Right cardiac atrium (tissue), 5 donors: ENCODE data around the gene CXCL17. TPM values are rescaled to one million over a fixed set of nuclear protein-coding genes. Genes with fewer than 3 reads are reported as not detected.
"Not testable (repeated sequence)": the region's sequence is repeated elsewhere in the genome, so short reads cannot be mapped to it uniquely, and the experiment has no call there.

Experiments
- ATAC-seq, 2 donors: fragments of 200-7000 bp; cut with Tn5 transposase; one replicate each; pipeline versions ENCODE4 v1.8.0 to v1.9.1; 2020; ENCODE audit warnings: moderate library complexity in 2 of 2, mild to moderate bottlenecking in 1 of 2
- DNase-seq, 3 donors: peaks; one replicate each; pipeline ENCODE4 v3.0.0-alpha.2; 2020
- H3K27ac ChIP-seq: one replicate; pipeline ENCODE4 v1.5.1; 2013; ENCODE audit warnings: mild to moderate bottlenecking, low read length, control low read depth, moderate library complexity
- H3K27me3 ChIP-seq: one replicate; pipeline ENCODE4 v1.6.1; 2013; ENCODE audit not compliant: control insufficient read depth, insufficient read depth
- H3K4me1 ChIP-seq: one replicate; pipeline ENCODE4 v1.6.1; 2013; ENCODE audit warnings: low read length; ENCODE audit not compliant: control insufficient read depth, insufficient read depth
- H3K4me3 ChIP-seq: one replicate; pipeline ENCODE4 v1.5.1; 2013; ENCODE audit warnings: low read length, control low read depth
- H3K9me3 ChIP-seq: one replicate; pipeline ENCODE4 v1.6.1; 2013; ENCODE audit warnings: low read length; ENCODE audit not compliant: control insufficient read depth
- WGBS: extraction: QIAGEN DNeasy Blood & Tissue Kit; methylation state at CpG from one replicate; pipeline ENCODE4 v1.1.7; 2013; 5-methylcytosine and 5-hydroxymethylcytosine counted together
- intact Hi-C, 4 donors: fragments of 100-400 bp; cut with DNase I; formaldehyde crosslinking; loops; one replicate each; pipeline versions ENCODE4 v1.11.0 to v1.14.0; 2022 to 2023
- polyA plus RNA-seq: library from polyadenylated mRNA; stranded (reverse); fragments of 200-250 nt; gene quantifications from one replicate; pipeline ENCODE4 v1.2.3, GENCODE V29; 2013
- total RNA-seq, 4 donors: library from RNA; stranded (reverse); fragmentation: NEBNext Ultra II Directional; extraction: Animal tissue kit (Norgen Biotek cat#: 25700); gene quantifications; one replicate each; pipeline ENCODE4 v1.2.1, GENCODE V29; 2021
- donor health status: healthy with polysubstance abuse.
- donor health status: DM: no; HTN: yes; CAD: no.
- donor health status: DM: no; HTN: no; CAD: no.
- donor health status: DM: no; HTN: yes; CAD: no; lungs with severe emphysema.
- donor health status: DM: yes; HTN: yes; CAD: no.

The CXCL17 gene
- total and polyA plus RNA-seq, 5 donors: not detected

DNA sequence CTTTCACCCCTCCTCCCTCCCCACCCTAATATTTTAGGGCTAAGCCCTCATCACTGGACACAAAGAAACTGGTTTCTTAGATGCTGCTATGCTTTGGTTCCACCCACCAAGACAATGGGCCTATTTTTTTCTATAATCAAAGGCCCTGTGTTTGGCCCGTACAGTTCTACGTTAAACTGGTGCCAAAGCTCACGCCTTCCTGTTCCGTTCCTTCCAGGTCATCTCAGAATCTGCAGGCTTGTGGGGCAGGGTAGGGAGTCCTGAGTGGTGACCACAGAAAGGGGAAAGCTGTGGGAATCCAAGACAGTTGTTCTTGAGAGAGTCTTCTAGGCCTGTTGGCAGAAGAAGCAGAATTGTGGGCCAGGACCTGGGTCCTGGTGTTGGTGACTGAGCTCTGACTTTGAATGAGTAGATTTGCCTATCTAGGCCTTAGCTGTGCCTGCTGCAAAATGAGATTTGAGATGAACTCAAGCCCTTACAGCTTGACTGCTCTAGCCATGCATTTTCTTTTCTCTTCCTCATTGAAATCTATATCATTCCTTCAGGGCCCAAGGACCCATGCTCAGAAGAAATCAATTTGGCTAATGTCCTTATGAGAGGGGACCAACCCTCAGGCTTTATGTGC lies 19.1 kb upstream of the CXCL17 start:
- Histone ChIP-seq H3K9me3 (no peaks in the 10 kb centered on the region), H3K4me3 (no peak overlapping the region), H3K4me1 (peaks cover 3% of the 10 kb centered on the region), H3K27me3 (no peaks in the 10 kb centered on the region), H3K27ac (no peak overlapping the region)
- WGBS: 36% methylated on average over 4 of the region's 4 CpGs
- intact Hi-C loops: no loop called here
- ATAC-seq (peak; percentile 74 to 82), DNase-seq (peak in 1 of 3 donors; percentile 56)

DNA sequence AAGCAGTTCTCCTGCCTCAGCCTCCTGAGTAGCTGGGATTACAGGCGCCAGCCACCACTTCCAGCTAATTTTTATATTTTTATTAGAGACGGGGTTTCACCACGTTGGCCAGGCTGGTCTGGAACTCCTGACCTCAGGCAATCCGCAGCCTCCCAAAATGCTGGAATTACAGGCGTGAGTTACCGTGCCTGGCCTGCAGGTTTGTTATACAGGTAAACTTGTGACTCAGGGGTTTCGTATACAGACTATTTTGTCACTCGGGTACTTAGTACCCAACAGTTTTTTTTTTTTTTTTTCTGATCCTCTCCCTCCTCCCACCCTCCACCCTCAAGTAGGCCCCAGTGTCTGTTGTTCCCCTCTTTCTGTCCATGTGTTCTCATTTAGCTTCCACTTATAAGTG lies 18.5 kb upstream of the CXCL17 start:
- not testable (repeated sequence) for ATAC-seq

DNA sequence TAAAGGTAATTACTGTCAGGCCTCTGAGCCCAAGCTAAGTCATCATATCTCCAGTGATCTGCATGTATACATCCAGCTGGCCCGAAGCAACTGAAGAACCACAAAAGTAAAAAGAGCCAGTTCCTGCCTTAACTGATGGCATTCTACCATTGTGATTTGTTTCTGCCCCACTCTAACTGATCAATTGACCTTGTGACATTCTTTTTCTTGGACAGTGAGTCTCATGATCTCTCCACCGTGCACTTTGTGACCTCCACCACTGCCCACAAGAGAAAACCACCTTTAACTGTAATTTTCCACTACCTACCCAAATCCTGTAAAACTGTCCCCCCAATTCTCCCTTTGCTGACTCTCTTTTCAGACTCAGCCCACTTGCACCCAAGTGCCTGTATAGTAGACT lies 17.2 kb upstream of the CXCL17 start:
- ATAC-seq (no peak), DNase-seq (no peak)
- Histone ChIP-seq H3K27ac (no peak overlapping the region), H3K27me3 (no peaks in the 10 kb centered on the region), H3K9me3 (no peaks in the 10 kb centered on the region), H3K4me3 (no peak overlapping the region), H3K4me1 (peaks cover 6% of the 10 kb centered on the region)
- intact Hi-C loops: no loop called here
- 85% methylated on average over 2 of the region's 2 CpGs for WGBS

More for the DNA sequence above, 18.5 kb upstream of the CXCL17 start:
- H3K4me1 ChIP-seq, H3K27ac ChIP-seq, DNase-seq, H3K9me3 ChIP-seq, H3K4me3 ChIP-seq, H3K27me3 ChIP-seq, intact Hi-C loops: not testable (repeated sequence)
- 89% methylated on average over 8 of the region's 8 CpGs for WGBS

DNA sequence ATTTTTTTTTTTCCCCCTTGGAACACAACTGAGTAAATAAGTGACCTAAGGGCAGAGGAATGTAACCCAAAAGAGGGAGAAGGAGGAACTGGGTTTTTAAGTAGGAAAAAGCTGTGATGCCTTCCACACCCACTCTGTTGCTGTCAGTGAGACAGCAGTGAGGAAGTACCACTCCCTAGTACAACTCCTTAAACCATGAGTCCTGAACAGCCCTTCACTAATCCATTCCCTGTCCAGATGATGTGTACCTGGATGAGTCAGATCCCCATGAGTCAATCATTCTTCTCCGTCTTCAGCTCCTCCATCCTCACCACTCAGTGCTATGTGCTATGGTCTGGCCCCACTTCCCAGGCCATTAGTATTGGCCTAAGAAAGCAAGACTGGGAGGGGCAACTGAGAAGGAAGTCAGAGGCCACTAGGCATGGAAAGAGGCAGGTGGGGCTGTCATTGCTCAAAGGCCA lies 12.9 kb upstream of the CXCL17 start:
- Histone ChIP-seq H3K27me3 (no peaks in the 10 kb centered on the region), H3K9me3 (no peaks in the 10 kb centered on the region), H3K27ac (no peak overlapping the region), H3K4me1 (peaks cover 6% of the 10 kb centered on the region), H3K4me3 (no peak overlapping the region)
- 78% methylated on average over 1 of the region's 1 CpG for WGBS
- no peak for DNase-seq
- intact Hi-C loops: no loop called here
- ATAC-seq: peak; percentile 57 to 80

DNA sequence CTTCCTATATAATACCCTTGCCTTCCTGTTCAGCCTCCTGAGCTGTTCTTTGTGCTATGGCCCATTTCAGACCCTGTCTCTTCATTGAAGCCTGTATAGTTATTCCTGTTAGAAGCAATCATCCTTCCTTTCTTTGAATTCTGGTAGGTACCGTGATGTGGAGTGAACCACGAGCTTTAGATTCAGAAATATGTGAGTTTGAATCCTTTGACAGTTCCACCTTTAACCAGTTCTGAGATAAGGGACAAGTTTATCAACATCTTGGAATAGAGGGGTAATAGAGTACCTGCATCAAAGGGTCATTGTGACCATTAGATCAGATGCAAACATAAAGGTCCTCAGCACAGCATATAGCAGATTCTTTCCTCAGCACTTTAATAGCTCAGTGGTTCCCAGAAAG lies 12.3 kb upstream of the CXCL17 start:
- Histone ChIP-seq H3K4me1 (peaks cover 6% of the 10 kb centered on the region), H3K9me3 (no peaks in the 10 kb centered on the region), H3K4me3 (no peak overlapping the region), H3K27ac (no peak overlapping the region), H3K27me3 (no peaks in the 10 kb centered on the region)
- 77% methylated on average over 2 of the region's 2 CpGs for WGBS
- no peak for DNase-seq
- no peak for ATAC-seq
- intact Hi-C loops: no loop called here

DNA sequence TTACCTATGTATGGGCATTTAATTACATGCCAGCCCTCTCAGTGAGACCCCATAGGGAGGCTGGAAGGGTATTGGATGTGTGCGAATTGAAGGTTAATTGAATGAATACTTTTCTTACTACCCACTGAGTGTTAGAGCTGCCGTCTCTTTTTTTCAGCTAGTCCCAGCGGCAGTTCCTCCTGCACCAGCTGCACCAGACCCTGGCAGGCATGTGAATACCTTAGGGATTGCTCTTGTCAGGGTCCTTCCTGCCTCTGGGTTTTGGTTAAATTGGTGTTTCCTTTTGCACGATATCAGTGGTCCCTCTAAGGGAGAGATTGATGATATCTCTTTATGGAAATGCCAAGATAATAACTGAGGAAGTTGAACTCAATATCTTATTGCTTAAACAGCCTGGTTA lies 9.8 kb upstream of the CXCL17 start:
- DNase-seq (no peak), ATAC-seq (no peak)
- 51% methylated on average over 4 of the region's 4 CpGs for WGBS
- no peaks in the 10 kb centered on the region for H3K27me3 ChIP-seq
- peaks cover 6% of the 10 kb centered on the region for H3K4me1 ChIP-seq
- intact Hi-C loops: no loop called here
- H3K27ac ChIP-seq: no peak overlapping the region
- H3K9me3 ChIP-seq: no peaks in the 10 kb centered on the region
- no peak overlapping the region for H3K4me3 ChIP-seq

DNA sequence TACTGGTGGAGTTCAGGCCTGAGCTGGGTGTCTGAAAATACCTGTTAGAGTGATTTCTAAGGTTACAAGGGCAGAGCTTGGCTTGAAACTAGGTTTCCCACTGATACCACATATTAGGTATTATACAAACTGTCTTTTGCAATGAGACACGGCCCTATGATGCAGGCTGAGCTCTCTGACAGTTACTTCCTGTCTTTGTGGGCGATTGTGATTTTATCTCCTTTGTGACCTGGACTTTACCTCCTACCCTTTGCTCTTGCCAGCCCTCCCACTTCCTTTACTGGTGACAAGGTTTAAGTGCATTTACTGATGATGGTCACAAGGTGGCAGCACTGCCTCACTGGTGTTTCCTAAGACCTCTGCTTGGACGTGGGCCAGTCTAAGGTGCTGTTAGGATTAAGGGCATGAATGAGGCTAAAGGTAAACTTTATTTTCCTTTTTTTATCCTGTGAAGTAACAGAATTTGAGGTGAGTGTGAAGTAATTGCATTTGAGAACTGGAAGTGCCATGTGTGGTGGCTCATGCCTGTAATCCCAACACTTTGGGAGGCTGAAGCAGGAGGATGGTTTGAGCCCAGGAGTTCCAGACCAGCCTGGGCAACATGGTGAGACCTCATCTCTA lies 7.7 kb upstream of the CXCL17 start:
- intact Hi-C loops: loop anchor here in 2 of 4 donors (2.0 kb wide), 1 partner anchor 78 kb away; the partner anchor contains the start of gene CEACAM1 (in 2 of the 2)
- H3K4me1 ChIP-seq: no peaks in the 10 kb centered on the region
- ATAC-seq (peak; percentile 78 to 97), DNase-seq (peak; percentile 78 to 89 (median 78))
- H3K27me3 ChIP-seq: no peaks in the 10 kb centered on the region
- H3K27ac ChIP-seq: no peak overlapping the region
- WGBS: 1% methylated on average over 3 of the region's 3 CpGs
- no peaks in the 10 kb centered on the region for H3K9me3 ChIP-seq
- H3K4me3 ChIP-seq: no peak overlapping the region

DNA sequence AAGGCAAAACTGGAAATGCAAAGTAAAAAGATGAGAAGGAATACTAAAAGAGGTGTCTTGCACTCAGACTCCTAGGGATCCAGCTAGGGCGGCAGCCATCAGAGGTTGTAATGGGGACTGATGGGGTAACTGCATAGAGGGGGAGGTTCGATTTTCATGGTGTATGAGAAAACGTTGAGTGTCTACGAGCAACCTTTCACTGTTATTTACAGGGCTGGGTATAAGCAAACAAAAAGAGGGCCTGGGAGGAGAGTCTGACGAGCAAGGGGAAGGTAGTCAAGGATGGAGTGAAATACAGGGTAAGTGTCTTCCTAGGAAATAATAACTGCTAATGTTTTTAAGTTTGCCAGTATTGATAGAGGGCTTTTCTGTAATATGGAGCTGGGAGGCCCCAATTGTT lies 5.6 kb upstream of the CXCL17 start:
- H3K4me1 ChIP-seq, intact Hi-C loops, DNase-seq, H3K27me3 ChIP-seq, H3K27ac ChIP-seq, ATAC-seq, H3K4me3 ChIP-seq, H3K9me3 ChIP-seq: not testable (repeated sequence)
- WGBS: 85% methylated on average over 5 of the region's 5 CpGs

DNA sequence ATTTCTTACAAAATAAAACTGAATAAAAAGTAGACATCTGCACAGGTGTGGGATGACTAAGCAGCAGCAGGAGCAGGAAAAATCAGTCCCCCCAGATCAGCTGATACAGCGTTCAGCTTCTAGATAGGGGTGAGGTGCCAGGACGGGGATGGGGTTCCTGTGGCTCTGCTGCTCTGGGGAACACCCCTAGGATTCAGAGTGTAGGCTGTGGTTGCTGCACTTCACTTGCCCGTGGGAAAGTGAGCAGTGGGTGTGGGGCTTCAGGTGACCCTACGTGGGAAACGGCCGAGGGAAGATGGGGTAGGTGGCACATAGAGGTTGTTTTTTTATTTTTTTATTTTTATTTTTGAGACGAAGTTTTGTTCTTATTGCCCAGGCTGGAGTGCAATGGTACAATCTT lies 3.2 kb upstream of the CXCL17 start:
- no peak overlapping the region for H3K4me3 ChIP-seq
- H3K4me1 ChIP-seq: no peaks in the 10 kb centered on the region
- DNase-seq (no peak), ATAC-seq (no peak)
- H3K27me3 ChIP-seq: no peaks in the 10 kb centered on the region
- no peak overlapping the region for H3K27ac ChIP-seq
- H3K9me3 ChIP-seq: no peaks in the 10 kb centered on the region
- intact Hi-C loops: no loop called here
- 87% methylated on average over 7 of the region's 7 CpGs for WGBS

DNA sequence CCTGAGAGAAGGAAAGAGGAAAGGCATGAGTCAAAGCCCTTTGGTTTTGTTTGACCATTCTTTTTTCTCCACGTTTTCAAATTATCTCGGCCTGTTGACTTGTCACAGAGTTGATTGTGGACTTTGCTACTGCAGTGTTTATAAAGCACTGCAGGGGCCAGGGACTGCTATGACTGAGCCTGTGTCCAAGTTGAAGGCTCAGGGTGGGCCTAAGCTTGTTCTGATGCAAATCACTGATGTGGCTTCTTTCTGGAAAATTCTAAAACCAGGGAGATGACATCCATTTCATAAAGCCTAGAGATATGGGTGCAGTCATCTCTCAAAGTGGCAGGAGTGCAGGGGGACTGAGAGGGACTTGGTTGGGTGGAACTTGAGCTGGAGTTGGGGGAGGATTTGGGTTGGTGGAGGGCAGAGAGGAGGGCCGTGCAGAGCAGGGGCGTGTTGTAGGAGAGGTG lies 1.2 kb upstream of the CXCL17 start:
- H3K9me3 ChIP-seq: no peaks in the 10 kb centered on the region
- WGBS: 66% methylated on average over 4 of the region's 4 CpGs
- H3K27ac ChIP-seq: no peak overlapping the region
- intact Hi-C loops: no loop called here
- H3K4me3 ChIP-seq: no peak overlapping the region
- DNase-seq: no peak
- no peak for ATAC-seq
- H3K4me1 ChIP-seq: no peaks in the 10 kb centered on the region
- no peaks in the 10 kb centered on the region for H3K27me3 ChIP-seq

DNA sequence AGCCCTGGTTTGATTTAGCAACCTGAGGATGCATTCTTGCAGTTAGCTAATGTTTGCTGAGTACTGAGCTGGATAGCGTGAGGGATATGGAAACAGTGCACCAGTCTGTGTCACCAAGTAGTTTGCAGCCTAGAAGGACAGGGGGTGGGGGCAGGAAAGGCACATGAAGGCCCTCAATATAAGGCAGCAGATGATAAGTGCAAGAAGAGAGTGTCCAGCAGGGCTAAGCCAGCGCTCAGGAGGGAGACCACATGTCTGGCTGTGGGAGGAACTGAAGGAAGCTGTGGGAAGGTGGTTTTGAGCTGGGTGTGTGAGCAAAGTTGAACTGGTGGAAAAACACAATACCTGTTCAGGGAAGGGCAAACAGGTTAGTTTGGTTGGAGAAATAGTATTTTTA lies 1.7 kb downstream of the CXCL17 start:
- WGBS: 62% methylated on average over 2 of the region's 2 CpGs
- intact Hi-C loops: no loop called here
- Histone ChIP-seq H3K4me1 (peaks cover 3% of the 10 kb centered on the region), H3K27ac (no peak overlapping the region), H3K4me3 (no peak overlapping the region), H3K27me3 (no peaks in the 10 kb centered on the region), H3K9me3 (no peaks in the 10 kb centered on the region)
- DNase-seq (no peak), ATAC-seq (peak; percentile 13 to 18)
